ENCODE results near the gene LYPD3.
"Not testable (repeated sequence)": the region's sequence is repeated elsewhere in the genome, so short reads cannot be mapped to it uniquely, and the experiment has no call there.

Gene LYPD3

GRCh38 chr19:43465468-43466120, at the start of gene LYPD3:
LYPD3 (minus strand) TSS chr19:43465608; CDS start chr19:43465571, 37 bp downstream.
- DNase-seq = no peak

DNA sequence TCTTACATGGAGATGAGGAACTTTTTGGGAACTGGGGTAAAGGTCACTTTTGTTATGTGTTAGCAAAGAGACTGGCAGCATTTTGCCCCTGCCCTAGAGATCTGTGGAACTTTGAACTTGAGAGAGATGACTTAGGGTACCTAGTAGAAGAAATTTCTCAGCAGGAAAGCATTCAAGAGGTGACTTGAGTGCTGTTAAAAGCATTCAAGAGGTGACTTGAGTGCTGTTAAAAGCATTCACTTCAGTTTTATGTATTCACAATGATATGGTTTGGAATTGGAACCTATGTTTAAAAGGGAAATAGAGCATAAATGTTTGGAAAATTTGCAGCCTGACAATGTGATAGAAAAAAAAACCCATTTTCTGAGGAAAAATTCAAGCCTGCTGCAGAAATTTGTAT, 47.0 kb upstream of the LYPD3 start:
- DNase-seq = not testable (repeated sequence)

DNA sequence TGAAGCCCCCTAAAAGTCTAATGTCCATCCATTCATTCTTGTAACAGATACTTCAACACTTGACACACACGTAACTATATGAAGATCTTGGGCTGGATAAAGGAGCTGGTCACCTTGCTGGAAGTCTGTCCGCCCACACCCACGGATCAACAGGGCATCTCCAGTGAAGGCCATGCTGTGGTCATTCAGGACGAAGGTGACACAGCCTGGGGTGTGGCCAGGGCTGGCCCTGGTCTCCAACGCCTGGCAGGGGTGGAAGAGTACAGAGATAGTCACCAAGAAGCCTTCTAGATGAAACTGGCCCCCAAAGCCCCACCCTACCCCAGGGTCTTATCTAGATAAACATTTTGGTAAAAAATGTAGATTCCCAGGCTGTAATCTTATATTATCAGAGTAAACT, 45.9 kb upstream of the LYPD3 start:
- DNase-seq = no peak

GRCh38 chr19:43510713-43511112, 45.3 kb upstream of the LYPD3 start:
- DNase-seq = no peak

DNA sequence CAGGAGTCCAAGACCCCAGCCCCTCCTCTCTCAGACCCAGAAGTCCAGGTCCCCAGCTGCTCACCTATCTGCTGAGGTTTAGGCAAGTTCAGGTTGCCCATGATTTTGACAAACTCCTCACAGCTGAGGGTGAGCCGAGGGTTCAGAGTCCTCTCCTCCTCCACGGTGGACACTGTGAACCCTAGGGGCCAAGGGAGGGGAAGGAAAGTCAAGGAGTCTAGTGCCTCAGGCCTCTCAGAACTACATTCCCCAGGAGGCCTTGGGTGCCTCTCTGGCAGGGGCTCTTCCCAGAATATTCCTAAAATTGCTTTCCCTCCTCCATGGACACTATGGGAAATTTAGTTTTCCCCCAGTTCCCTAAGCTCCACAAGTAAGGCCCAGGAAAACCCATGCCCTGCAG, 42.5 kb upstream of the LYPD3 start:
- no peak for DNase-seq

- no peak for DNase-seq
Measured at GRCh38 chr19:43506629-43507028, 41.2 kb upstream of the LYPD3 start.

GRCh38 chr19:43505941-43506340, 40.5 kb upstream of the LYPD3 start:
- no peak for DNase-seq

DNA sequence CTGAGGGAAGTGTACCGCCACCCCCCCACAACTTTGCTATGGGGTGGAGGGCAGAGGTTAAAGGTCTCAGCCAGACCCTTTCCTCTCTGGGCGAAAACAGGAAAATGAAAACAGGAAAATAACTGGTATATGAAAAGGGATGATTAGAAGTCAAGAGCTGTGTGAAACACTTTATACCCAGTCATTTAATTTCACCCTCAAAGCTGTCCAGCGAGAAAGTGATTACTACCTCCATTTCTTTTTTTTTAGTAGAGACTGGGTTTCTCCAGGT, 39.7 kb upstream of the LYPD3 start:
- DNase-seq = no peak

DNA sequence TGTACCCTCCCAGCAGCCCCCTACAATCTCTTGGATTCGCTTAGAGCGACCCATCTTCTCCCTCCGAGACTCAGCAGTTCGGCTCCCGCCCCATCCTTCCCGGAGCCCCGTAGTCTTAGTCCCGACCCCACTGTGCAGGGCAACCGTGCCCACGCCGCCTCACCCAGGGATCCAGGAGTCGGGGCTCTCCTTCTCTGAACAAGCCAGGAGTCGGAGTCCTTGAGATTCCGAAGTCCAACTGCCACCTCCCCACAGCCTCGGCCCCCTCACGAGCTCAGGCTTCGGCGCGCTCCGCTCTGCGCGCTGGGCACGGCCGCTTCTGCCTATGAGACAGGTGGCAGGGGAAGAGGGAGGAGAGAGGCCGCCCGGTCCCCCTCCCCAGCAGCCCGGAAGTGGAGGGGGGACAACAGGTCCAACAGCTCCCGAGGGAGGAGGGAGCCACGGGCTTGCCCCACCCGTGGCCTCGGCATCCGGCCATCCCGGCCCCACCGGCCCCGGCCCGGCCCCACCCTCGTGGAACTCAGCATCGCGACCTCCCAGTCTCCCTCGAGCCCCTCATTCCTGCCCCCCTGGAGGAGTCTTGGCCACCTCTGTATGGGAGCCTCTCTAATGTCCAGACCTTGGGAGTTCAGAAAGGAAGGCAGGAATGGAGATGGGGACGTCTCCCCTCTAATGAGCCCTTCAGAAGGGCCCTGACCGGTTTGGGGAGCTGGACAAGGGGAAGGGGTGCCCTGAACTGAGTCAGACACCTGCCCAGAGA, 39.2 kb upstream of the LYPD3 start, which contains the start of gene PHLDB3:
Gene PHLDB3, minus strand, starts transcription at position 321 of the 760 bp plus-strand sequence. CDS start 628 bp downstream, outside the sequence.
- DNase-seq = peak; percentile 43

- peak; percentile 98 for DNase-seq
Measured at GRCh38 chr19:43503501-43504425, 38.4 kb upstream of the LYPD3 start.

DNA sequence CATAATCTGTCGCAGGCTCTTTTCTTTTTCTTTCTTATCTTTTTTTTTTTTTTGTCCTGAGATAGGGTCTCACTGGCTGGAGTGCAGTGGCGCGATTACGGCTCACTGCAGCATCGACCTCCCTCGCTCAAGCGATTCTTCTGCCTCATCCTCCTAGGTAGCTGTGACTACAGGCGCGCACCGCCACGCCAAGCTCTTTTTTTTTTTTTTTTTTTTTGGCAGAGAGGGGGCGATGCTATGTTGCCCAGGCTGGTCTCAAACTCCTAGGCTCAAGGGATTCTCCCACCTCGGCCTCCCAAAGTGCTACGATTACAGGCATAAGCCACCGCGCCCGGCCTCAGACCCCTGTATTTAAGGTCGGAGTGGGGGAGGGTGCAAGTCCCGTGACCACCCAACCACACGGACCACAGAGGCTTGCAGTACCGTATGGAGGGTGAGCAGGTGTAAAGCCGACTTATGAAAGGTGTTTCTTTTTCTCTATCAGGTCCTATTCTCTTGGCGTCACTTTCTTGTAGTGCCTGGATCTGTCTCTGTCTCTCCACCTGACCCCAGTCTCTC, 37.1 kb upstream of the LYPD3 start:
- no peak for DNase-seq

DNA sequence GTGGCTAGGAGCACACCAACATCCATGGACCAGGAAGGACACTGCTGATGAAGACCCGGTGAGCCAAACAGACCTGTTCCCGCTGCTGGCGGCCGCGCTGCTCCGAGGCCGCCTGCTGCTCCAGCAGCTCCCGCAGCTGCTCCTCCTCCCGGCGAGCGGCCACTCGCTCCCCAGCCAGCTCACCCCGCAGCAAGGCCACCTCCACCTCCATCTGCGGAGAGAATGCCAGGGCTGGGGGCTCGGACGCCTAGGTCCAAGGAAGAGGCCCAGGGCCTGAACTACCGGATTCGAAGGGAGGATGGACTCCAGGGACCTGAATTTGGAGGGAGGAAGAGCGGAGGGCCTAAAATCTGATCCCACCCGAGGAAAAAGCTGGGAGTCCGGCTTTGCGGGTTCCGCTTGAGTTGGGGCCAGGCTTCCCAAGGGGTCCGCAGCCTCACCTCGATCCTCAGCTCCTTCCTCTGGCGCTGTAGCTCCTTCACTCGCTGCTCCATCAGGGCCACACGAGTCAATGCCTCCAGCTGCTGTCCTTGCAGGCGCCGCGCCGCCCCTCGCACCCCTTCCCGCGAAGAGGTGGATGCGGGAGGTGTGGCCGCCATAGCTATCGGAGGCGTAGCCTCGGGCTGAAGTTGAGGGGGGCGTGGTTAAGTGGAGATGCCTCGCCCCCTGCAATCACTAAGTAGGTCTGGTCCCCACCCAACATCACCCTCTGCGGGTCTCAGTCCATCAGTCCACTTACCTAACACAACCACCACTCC, 36.4 kb upstream of the LYPD3 start:
- DNase-seq = no peak

GRCh38 chr19:43499042-43499441, 33.6 kb upstream of the LYPD3 start:
- no peak for DNase-seq

DNA sequence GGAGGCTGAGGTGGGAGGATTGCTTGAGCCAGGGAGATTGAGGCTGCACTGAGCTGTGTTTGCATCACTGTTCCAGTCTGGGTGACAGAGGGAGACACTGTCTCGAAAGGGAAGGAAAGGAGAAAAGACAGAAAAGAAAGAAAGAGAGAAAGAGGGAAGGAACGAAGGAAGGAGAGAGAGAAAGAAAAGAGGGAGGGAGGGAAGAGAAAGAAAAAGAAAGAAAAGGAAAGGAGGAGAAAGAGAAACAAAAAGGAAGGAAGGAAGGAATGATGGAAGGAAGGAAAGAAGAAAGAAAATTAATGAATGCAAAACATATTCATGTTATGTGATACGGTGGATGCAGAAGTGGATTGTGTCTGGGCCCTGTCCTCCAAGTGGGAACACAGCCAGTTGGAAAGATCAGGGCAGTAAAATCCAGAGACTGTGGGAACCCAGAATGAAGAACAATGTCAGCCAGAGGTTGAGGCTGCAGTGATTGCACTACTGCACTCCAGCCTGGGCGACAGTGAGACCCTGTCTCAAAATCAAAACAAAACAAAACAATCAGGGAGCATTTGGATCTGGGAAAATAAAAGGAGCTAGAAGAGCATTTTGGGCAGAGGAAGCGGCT, 32.9 kb upstream of the LYPD3 start:
- no peak for DNase-seq

GRCh38 chr19:43496960-43497359, 31.6 kb upstream of the LYPD3 start:
- no peak for DNase-seq

DNA sequence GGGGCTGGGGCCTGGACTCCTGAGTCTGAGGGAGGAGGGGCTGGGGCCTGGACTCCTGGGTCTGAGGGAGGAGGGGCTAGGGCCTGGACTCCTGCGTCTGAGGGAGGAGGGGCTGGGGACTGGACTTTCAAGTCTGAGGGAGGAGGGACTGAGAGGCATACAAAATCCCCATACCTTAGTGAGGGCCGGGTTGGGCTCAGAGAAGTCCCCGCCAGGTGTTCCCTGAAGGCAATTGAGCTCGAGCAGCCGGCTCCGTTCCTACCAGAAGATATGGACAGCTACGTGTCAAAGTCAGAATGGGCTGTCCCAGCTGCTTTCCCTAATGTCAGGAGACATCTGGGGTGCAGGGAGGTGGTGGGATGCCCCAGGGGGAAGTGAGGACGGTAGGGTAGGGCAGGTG, 29.7 kb upstream of the LYPD3 start:
- DNase-seq = no peak

- no peak for DNase-seq
Measured at GRCh38 chr19:43490759-43491158, 25.4 kb upstream of the LYPD3 start.

- DNase-seq = no peak
Measured at GRCh38 chr19:43489979-43490599, 24.7 kb upstream of the LYPD3 start.

- no peak for DNase-seq
Measured at GRCh38 chr19:43489310-43489709, 23.9 kb upstream of the LYPD3 start.

GRCh38 chr19:43488179-43488578, 22.8 kb upstream of the LYPD3 start:
- no peak for DNase-seq

DNA sequence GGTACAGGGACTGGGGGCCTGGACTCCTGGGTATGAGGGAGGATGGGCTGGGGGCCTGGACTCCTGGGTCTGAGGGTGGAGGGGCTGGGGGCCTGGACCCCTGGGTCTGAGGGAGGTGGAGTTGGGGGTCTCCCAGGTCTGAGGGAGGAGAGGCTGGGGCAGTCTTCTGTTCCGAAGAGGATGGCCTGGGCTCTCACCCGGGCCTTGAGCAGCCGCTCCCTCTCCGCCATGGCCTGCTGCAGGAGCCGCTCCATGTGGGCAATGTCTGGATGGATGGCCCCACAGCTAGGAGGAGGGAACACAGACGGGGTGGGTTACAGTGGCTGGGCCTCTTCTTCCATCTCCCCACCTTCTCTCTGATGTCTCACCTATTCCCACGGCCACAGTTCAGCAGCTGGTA, 21.0 kb upstream of the LYPD3 start:
- DNase-seq = no peak

- no peak for DNase-seq
Measured at GRCh38 chr19:43485951-43486350, 20.5 kb upstream of the LYPD3 start.

Measured in activated CD4-positive, alpha-beta T cell treated with anti-CD3 and anti-CD28 coated beads, Interleukin-10, Interleukin-2, amounts not matched to agents 100 ng/mL and 50 ng/mL, durations not matched to agents 16 hours and 8 hours (primary cell).